ENCODE measurements around the gene ARMC9. TPM values are rescaled to one million over a fixed set of nuclear protein-coding genes. Genes with fewer than 3 reads are reported as not detected.
A peak's percentile ranks its signal among the peaks of the same experiment; 100 is the strongest.

ARMC9 gene
- total and polyA plus RNA-seq, 4 donors = 20.5 to 51.6 (median 38.6) TPM

DNA sequence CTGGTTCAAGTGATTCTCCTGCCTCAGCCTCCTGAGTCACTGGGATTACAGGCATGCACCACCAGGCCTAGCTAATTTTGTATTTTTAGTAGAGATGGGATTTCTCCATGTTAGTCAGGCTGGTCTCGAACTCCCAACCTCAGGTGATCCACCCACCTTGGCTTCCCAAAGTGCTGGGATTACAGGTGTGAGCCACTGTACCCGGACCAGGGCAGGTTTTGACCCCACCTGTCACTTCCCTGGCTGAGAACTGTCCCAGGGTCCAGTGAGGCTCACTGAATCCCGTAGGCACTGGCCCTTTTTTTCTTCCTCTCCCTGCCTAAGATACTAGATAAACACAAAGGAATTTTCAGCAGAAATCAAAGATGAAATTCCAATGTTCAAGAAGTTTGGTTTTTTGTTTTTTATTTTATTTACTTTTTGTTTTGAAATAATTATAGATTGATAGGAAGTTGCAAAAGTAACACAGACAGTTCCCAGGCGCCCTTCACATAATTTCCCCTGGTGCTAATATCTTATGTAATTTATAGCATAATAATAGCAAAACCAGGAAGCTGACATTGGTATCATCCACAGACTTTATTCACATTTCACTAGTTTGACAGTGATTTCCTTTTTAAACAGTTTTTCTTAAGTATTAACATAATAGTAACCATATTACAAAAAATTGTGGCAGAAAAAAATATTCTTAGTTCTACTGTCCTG, 144.7 kb downstream of the ARMC9 start:
- H3K27me3 ChIP-seq (ENCODE audit: control insufficient read depth in 3 of 3, insufficient read depth in 3 of 3, low read length in 2 of 3) = no peaks in the 10 kb centered on the region
- H3K9ac ChIP-seq (ENCODE audit: insufficient read depth in 1 of 2, low read length in 2 of 2) = no peak overlapping the region
- WGBS, 2 donors = 70 to 81% methylated on average over 4 of the region's 4 CpGs
- TF ChIP-seq, protein P1, sequence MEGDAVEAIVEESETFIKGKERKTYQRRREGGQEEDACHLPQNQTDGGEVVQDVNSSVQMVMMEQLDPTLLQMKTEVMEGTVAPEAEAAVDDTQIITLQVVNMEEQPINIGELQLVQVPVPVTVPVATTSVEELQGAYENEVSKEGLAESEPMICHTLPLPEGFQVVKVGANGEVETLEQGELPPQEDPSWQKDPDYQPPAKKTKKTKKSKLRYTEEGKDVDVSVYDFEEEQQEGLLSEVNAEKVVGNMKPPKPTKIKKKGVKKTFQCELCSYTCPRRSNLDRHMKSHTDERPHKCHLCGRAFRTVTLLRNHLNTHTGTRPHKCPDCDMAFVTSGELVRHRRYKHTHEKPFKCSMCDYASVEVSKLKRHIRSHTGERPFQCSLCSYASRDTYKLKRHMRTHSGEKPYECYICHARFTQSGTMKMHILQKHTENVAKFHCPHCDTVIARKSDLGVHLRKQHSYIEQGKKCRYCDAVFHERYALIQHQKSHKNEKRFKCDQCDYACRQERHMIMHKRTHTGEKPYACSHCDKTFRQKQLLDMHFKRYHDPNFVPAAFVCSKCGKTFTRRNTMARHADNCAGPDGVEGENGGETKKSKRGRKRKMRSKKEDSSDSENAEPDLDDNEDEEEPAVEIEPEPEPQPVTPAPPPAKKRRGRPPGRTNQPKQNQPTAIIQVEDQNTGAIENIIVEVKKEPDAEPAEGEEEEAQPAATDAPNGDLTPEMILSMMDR (IDR thresholded peaks at IDR 0.05; ENCODE audit: control extremely low read depth, extremely low read depth) = no peak
- H3K36me3 ChIP-seq (ENCODE audit: control insufficient read depth in 4 of 4, insufficient read depth in 4 of 4, low read length in 4 of 4) = peaks cover 0 to 4% (median 2%) of the 10 kb centered on the region in 4 donors
- no peaks in the 10 kb centered on the region for H3K9me3 ChIP-seq (ENCODE audit: control insufficient read depth in 4 of 4, insufficient read depth in 3 of 4, low read length in 3 of 4)
- peak overlapping the region in 1 of 2 donors; percentile 45 for H3K27ac ChIP-seq (ENCODE audit: low read depth in 1 of 2, low read length in 1 of 2)
- no peak overlapping the region for H3K4me3 ChIP-seq
- H3K4me1 ChIP-seq (ENCODE audit: control insufficient read depth in 5 of 5, insufficient read depth in 5 of 5, low read length in 5 of 5) = peaks cover 0 to 4% (median 0%) of the 10 kb centered on the region in 5 donors
- no peak for ATAC-seq (ENCODE audit: insufficient read depth, low FRiP score)
- no peak for DNase-seq

GRCh38 chr2:231343988-231344387, 145.6 kb downstream of the ARMC9 start:
- H3K27ac ChIP-seq (ENCODE audit: low read depth in 1 of 2, low read length in 1 of 2) = no peak overlapping the region
- H3K36me3 ChIP-seq (ENCODE audit: control insufficient read depth in 4 of 4, insufficient read depth in 4 of 4, low read length in 4 of 4) = peaks cover 0 to 4% (median 2%) of the 10 kb centered on the region in 4 donors
- DNase-seq = no peak
- H3K4me3 ChIP-seq = no peak overlapping the region
- H3K9ac ChIP-seq (ENCODE audit: insufficient read depth in 1 of 2, low read length in 2 of 2) = no peak overlapping the region
- 68 to 87% methylated on average over 3 of the region's 3 CpGs for WGBS, 2 donors
- H3K27me3 ChIP-seq (ENCODE audit: control insufficient read depth in 3 of 3, insufficient read depth in 3 of 3, low read length in 2 of 3) = no peaks in the 10 kb centered on the region
- TF ChIP-seq, protein P1 (IDR thresholded peaks at IDR 0.05; ENCODE audit: control extremely low read depth, extremely low read depth) = no peak
- H3K4me1 ChIP-seq (ENCODE audit: control insufficient read depth in 5 of 5, insufficient read depth in 5 of 5, low read length in 5 of 5) = peaks cover 0 to 4% (median 1%) of the 10 kb centered on the region in 5 donors
- no peak for ATAC-seq (ENCODE audit: insufficient read depth, low FRiP score)
- no peaks in the 10 kb centered on the region for H3K9me3 ChIP-seq (ENCODE audit: control insufficient read depth in 4 of 4, insufficient read depth in 3 of 4, low read length in 3 of 4)

GRCh38 chr2:231344851-231345250, 146.4 kb downstream of the ARMC9 start:
- Histone ChIP-seq H3K9me3 (ENCODE audit: control insufficient read depth in 4 of 4, insufficient read depth in 3 of 4, low read length in 3 of 4) (no peaks in the 10 kb centered on the region), H3K27ac (ENCODE audit: low read depth in 1 of 2, low read length in 1 of 2) (no peak overlapping the region), H3K36me3 (ENCODE audit: control insufficient read depth in 4 of 4, insufficient read depth in 4 of 4, low read length in 4 of 4) (peaks cover 0 to 4% (median 2%) of the 10 kb centered on the region in 4 donors), H3K4me1 (ENCODE audit: control insufficient read depth in 5 of 5, insufficient read depth in 5 of 5, low read length in 5 of 5) (peaks cover 0 to 4% (median 1%) of the 10 kb centered on the region in 5 donors), H3K27me3 (ENCODE audit: control insufficient read depth in 3 of 3, insufficient read depth in 3 of 3, low read length in 2 of 3) (no peaks in the 10 kb centered on the region), H3K4me3 (no peak overlapping the region), H3K9ac (ENCODE audit: insufficient read depth in 1 of 2, low read length in 2 of 2) (no peak overlapping the region)
- ATAC-seq (ENCODE audit: insufficient read depth, low FRiP score) (no peak), DNase-seq (no peak)
- TF ChIP-seq, protein P1 (IDR thresholded peaks at IDR 0.05; ENCODE audit: control extremely low read depth, extremely low read depth) = no peak
- 93 to 94% methylated on average over 8 of the region's 8 CpGs for WGBS, 2 donors

Data from lung (tissue), 12 donors.